Activated CD8-positive, alpha-beta T cell treated with anti-CD3 and anti-CD28 coated beads for 36 hours (primary cell): Measurements from ENCODE around the gene GSTO1. TPM values are rescaled to one million over a fixed set of nuclear protein-coding genes. Genes with fewer than 3 reads are reported as not detected.

Experiments used
- ATAC-seq: fragments of 200-7000 bp; cut with Tn5 transposase; one replicate; pipeline ENCODE4 v1.10.0; 2021; ENCODE audit warnings: mild to moderate bottlenecking, moderate library complexity
- CTCF ChIA-PET: fragments of 350-600 bp; sonication (Branson Sonifier 250); formaldehyde crosslinking; loops from one replicate; lab custom pipeline; 2021; ENCODE audit warnings: antibody characterized with exemption; lab: Charles Lee
- POLR2A ChIA-PET: fragments of 350-600 bp; sonication (Branson Sonifier 250); formaldehyde crosslinking; loops from one replicate; lab custom pipeline; 2021; ENCODE audit warnings: antibody characterized with exemption; lab: Charles Lee
- DNase-seq: peaks from one replicate; pipeline ENCODE4 v3.0.0-alpha.2; 2020
- H3K27ac Mint-ChIP-seq: one replicate; pipeline ENCODE4 v1.8.0; 2021; ENCODE audit warnings: mild to moderate bottlenecking, mixed read lengths
- H3K27me3 Mint-ChIP-seq: one replicate; pipeline ENCODE4 v1.8.0; 2021; ENCODE audit warnings: mixed read lengths
- H3K36me3 Mint-ChIP-seq: one replicate; pipeline ENCODE4 v1.8.0; 2021; ENCODE audit warnings: low read depth, mixed read lengths
- H3K4me1 Mint-ChIP-seq: one replicate; pipeline ENCODE4 v1.8.0; 2021; ENCODE audit warnings: low read depth, mixed read lengths
- H3K4me3 Mint-ChIP-seq: one replicate; pipeline ENCODE4 v1.8.0; 2021; ENCODE audit warnings: mild to moderate bottlenecking, moderate library complexity, mixed read lengths
- H3K9me3 Mint-ChIP-seq: one replicate; pipeline ENCODE4 v1.8.0; 2021; ENCODE audit warnings: mixed read lengths
- CTCF ChIP-seq: fragments of 200-600 bp; IDR thresholded peaks from one replicate; pipeline ENCODE4 v1.8.0; 2022; ENCODE audit warnings: antibody characterized with exemption, mild to moderate bottlenecking
- intact Hi-C: fragments of 100-400 bp; cut with micrococcal nuclease; formaldehyde crosslinking; loops from one replicate; pipeline ENCODE4 v1.10.0; 2022
- total RNA-seq, 2 experiments: library from RNA; stranded (reverse); gene quantifications; one replicate each; pipeline ENCODE4 v1.2.3, GENCODE V29; 2021

The GSTO1 gene
- total RNA-seq, 2 experiments from 2014 or later = 179 to 189 TPM

DNA sequence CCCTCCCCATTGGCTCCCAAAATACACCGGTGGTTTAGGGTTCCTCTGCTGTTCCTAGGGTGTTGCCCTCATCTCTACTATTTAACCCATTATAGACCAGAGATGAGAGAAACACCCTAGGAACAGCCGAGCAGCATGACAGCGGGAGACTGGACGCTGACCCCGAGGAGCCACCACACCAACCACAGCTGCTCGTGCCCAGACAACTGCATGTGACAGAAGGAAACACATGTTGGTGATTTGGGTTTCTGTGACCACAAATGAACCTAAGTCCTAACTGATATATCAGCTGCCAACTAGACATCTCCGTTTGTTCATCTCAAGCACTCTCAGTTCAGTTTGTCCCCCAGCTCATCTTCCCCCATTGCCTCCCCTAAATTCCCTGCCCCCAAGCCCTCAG lies 35.9 kb upstream of the GSTO1 start:
- Mint-ChIP-seq H3K9me3 (no peaks in the 10 kb centered on the region), H3K27me3 (peaks cover 13% of the 10 kb centered on the region), H3K27ac (no peak overlapping the region), H3K4me1 (peaks cover 3% of the 10 kb centered on the region), H3K36me3 (no peaks in the 10 kb centered on the region), H3K4me3 (no peak overlapping the region)
- POLR2A ChIA-PET = no interaction called here
- no peak for ATAC-seq
- CTCF ChIA-PET = no interaction called here
- DNase-seq = no peak
- TF ChIP-seq CTCF = no peak
- intact Hi-C loops = no loop called here

GRCh38 chr10:104220522-104220921 lies 34.2 kb upstream of the GSTO1 start:
- ATAC-seq (no peak), DNase-seq (no peak)
- TF ChIP-seq CTCF = no peak
- H3K4me3 Mint-ChIP-seq = no peak overlapping the region
- POLR2A ChIA-PET = no interaction called here
- H3K27ac Mint-ChIP-seq = no peak overlapping the region
- H3K4me1 Mint-ChIP-seq = peaks cover 3% of the 10 kb centered on the region
- no peaks in the 10 kb centered on the region for H3K9me3 Mint-ChIP-seq
- H3K36me3 Mint-ChIP-seq = no peaks in the 10 kb centered on the region
- intact Hi-C loops = no loop called here
- CTCF ChIA-PET = interaction anchor here (1.5 kb wide), 1 partner anchor 9 kb away, joined by 3 read pairs; no protein-coding TSS in a partner anchor
- H3K27me3 Mint-ChIP-seq = peaks cover 13% of the 10 kb centered on the region

DNA sequence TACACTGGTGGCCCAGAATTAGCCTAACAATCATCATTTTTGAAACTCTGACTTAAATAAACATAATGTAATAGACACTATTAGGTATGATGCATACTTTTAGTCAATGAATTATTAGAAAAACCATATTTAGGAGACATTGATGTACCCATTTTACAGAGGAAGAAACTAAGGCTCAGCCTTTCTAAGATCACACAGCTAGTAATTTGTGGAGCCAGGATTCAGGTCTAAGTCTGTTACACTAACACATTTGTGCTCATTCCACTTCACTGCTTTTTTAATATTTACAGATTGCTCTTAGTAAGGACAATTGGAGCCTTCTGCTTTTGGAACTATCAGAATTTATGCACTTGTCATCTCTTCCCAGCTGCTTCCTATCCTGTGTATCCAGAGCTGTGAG lies 31.4 kb upstream of the GSTO1 start:
- ChIA-PET CTCF (interaction anchor here (1.2 to 1.6 kb wide), 2 partner anchors 8 to 32 kb away, joined by 3 to 4 read pairs; partner anchors contain the start of gene CFAP43), POLR2A (no interaction called here)
- H3K36me3 Mint-ChIP-seq = no peaks in the 10 kb centered on the region
- H3K27me3 Mint-ChIP-seq = peaks cover 13% of the 10 kb centered on the region
- H3K9me3 Mint-ChIP-seq = no peaks in the 10 kb centered on the region
- H3K27ac Mint-ChIP-seq = no peak overlapping the region
- H3K4me1 Mint-ChIP-seq = peaks cover 3% of the 10 kb centered on the region
- no peak for TF ChIP-seq CTCF
- ATAC-seq (no peak), DNase-seq (no peak)
- intact Hi-C loops = no loop called here
- H3K4me3 Mint-ChIP-seq = no peak overlapping the region

GRCh38 chr10:104230490-104230889 lies 24.2 kb upstream of the GSTO1 start:
- CTCF ChIA-PET = no interaction called here
- peaks cover 8% of the 10 kb centered on the region for H3K27me3 Mint-ChIP-seq
- H3K4me1 Mint-ChIP-seq = peaks cover 7% of the 10 kb centered on the region
- DNase-seq (no peak), ATAC-seq (no peak)
- H3K4me3 Mint-ChIP-seq = no peak overlapping the region
- intact Hi-C loops = no loop called here
- H3K9me3 Mint-ChIP-seq = peaks cover 7% of the 10 kb centered on the region
- no peak for TF ChIP-seq CTCF
- no peak overlapping the region for H3K27ac Mint-ChIP-seq
- no peaks in the 10 kb centered on the region for H3K36me3 Mint-ChIP-seq
- POLR2A ChIA-PET = interaction anchor here (1.1 kb wide), 1 partner anchor 8 kb away, joined by 5 read pairs; no protein-coding TSS in a partner anchor

- POLR2A ChIA-PET = interaction anchor here (0.9 to 1.3 kb wide), 3 partner anchors 23 to 37 kb away, joined by 3 to 5 read pairs (median 4); partner anchors contain the start of genes GSTO1 and GSTO2
- peak; percentile 99 for DNase-seq
- peaks cover 12% of the 10 kb centered on the region for H3K9me3 Mint-ChIP-seq
These were observed 22.7 kb upstream of the GSTO1 start, which contains the start of gene CFAP43 for GRCh38 chr10:104231784-104232612. CFAP43 (minus strand) TSS chr10:104232364; CDS start chr10:104232246, 118 bp downstream.

More at GRCh38 chr10:104231784-104232612, 22.7 kb upstream of the GSTO1 start, which contains the start of gene CFAP43:
- peaks cover 7% of the 10 kb centered on the region for H3K4me1 Mint-ChIP-seq
- H3K4me3 Mint-ChIP-seq = peak within 1 kb of the TSS; percentile 80
- no peak within 1 kb of the TSS for H3K27ac Mint-ChIP-seq
- H3K27me3 Mint-ChIP-seq = peaks cover 12% of the 10 kb centered on the region
- no peaks in the 10 kb centered on the region for H3K36me3 Mint-ChIP-seq
- CTCF ChIA-PET = interaction anchor here (1.0 to 1.7 kb wide), 4 partner anchors 10 to 120 kb away, joined by 3 to 4 read pairs (median 4); no protein-coding TSS in a partner anchor
- intact Hi-C loops = no loop called here
- ATAC-seq = peak; percentile 100
- TF ChIP-seq CTCF = no peak
